Activated B cell treated with CpG ODN at 0.5 μM for 24 hours (primary cell): ENCODE results near the gene TKFC. TPM values are rescaled to one million over a fixed set of nuclear protein-coding genes. Genes with fewer than 3 reads are reported as not detected.

Source experiments
- ATAC-seq: fragments of 200-7000 bp; cut with Tn5 transposase; one replicate; pipeline ENCODE4 v1.10.0; 2021; ENCODE audit warnings: low read depth, mild to moderate bottlenecking, moderate library complexity
- CTCF ChIA-PET: fragments of 350-600 bp; sonication (Branson Sonifier 250); formaldehyde crosslinking; loops from one replicate; lab custom pipeline; 2021; ENCODE audit warnings: antibody characterized with exemption; lab: Charles Lee
- POLR2A ChIA-PET: fragments of 350-600 bp; sonication (Branson Sonifier 250); formaldehyde crosslinking; loops from one replicate; lab custom pipeline; 2021; ENCODE audit warnings: antibody characterized with exemption; lab: Charles Lee
- DNase-seq: peaks from one replicate; pipeline ENCODE4 v3.0.0; 2022
- H3K27ac Mint-ChIP-seq: one replicate; pipeline ENCODE4 v1.8.0; 2020; ENCODE audit warnings: mixed read lengths
- H3K27me3 Mint-ChIP-seq: one replicate; pipeline ENCODE4 v1.8.0; 2021; ENCODE audit warnings: mixed read lengths
- H3K36me3 Mint-ChIP-seq: one replicate; pipeline ENCODE4 v1.8.0; 2021; ENCODE audit warnings: low read depth, mixed read lengths
- H3K4me1 Mint-ChIP-seq: one replicate; pipeline ENCODE4 v1.8.0; 2021; ENCODE audit warnings: mixed read lengths
- H3K4me3 Mint-ChIP-seq: one replicate; pipeline ENCODE4 v1.8.0; 2020; ENCODE audit warnings: mild to moderate bottlenecking, mixed read lengths
- H3K9me3 Mint-ChIP-seq: one replicate; pipeline ENCODE4 v1.8.0; 2020; ENCODE audit warnings: mixed read lengths
- CTCF ChIP-seq: fragments of 200-600 bp; IDR thresholded peaks from one replicate; pipeline ENCODE4 v1.8.0; 2022; ENCODE audit warnings: antibody characterized with exemption, mild to moderate bottlenecking
- intact Hi-C: fragments of 100-400 bp; cut with micrococcal nuclease; formaldehyde crosslinking; loops from one replicate; pipeline ENCODE4 v1.15.1; 2024
- total RNA-seq: library from RNA; stranded (reverse); gene quantifications from 2 replicates; pipeline ENCODE4 v1.2.3, GENCODE V29; 2022

Gene TKFC
- total RNA-seq, 1 donor from 2014 or later = 63.9 TPM

GRCh38 chr11:61338783-61339489 is 5.9 kb downstream of the TKFC start:
- Mint-ChIP-seq H3K4me1 (peaks cover 34% of the 10 kb centered on the region), H3K27me3 (no peaks in the 10 kb centered on the region), H3K27ac (no peak overlapping the region), H3K36me3 (peaks cover 25% of the 10 kb centered on the region), H3K4me3 (no peak overlapping the region), H3K9me3 (no peaks in the 10 kb centered on the region)
- DNase-seq = no peak
- intact Hi-C loops = no loop called here
- TF ChIP-seq CTCF = no peak
- no peak for ATAC-seq
- ChIA-PET CTCF (interaction anchor here (0.6 to 10.1 kb wide), 6 partner anchors 9 to 450 kb away, joined by 3 to 561 read pairs (median 17); partner anchors contain the start of genes CYB561A3, TMEM138 and TMEM216), POLR2A (interaction anchor here (1.8 to 10.1 kb wide), 3 partner anchors 17 to 47 kb away, joined by 12 to 224 read pairs (median 13); partner anchors contain the start of genes CYB561A3 and TMEM138)

- no peak for TF ChIP-seq CTCF
- Mint-ChIP-seq H3K4me1 (peaks cover 32% of the 10 kb centered on the region), H3K9me3 (no peaks in the 10 kb centered on the region), H3K27ac (no peak overlapping the region), H3K27me3 (no peaks in the 10 kb centered on the region), H3K36me3 (peaks cover 25% of the 10 kb centered on the region), H3K4me3 (no peak overlapping the region)
- DNase-seq (no peak), ATAC-seq (no peak)
- ChIA-PET POLR2A (interaction anchor here (1.8 to 10.1 kb wide), 3 partner anchors 17 to 46 kb away, joined by 12 to 224 read pairs (median 13); partner anchors contain the start of genes CYB561A3 and TMEM138), CTCF (interaction anchor here (0.6 to 10.1 kb wide), 3 partner anchors 23 to 450 kb away, joined by 3 to 561 read pairs (median 126); partner anchors contain the start of genes CYB561A3, TMEM138 and TMEM216)
- intact Hi-C loops = no loop called here
Observed at GRCh38 chr11:61339490-61339878, 6.5 kb downstream of the TKFC start.

- TF ChIP-seq CTCF = no peak
- DNase-seq (no peak), ATAC-seq (no peak)
- intact Hi-C loops = no loop called here
- H3K36me3 Mint-ChIP-seq = peaks cover 32% of the 10 kb centered on the region
- no peaks in the 10 kb centered on the region for H3K27me3 Mint-ChIP-seq
- H3K9me3 Mint-ChIP-seq = no peaks in the 10 kb centered on the region
- H3K27ac Mint-ChIP-seq = no peak overlapping the region
- H3K4me1 Mint-ChIP-seq = peaks cover 32% of the 10 kb centered on the region
- CTCF ChIA-PET = interaction anchor here (10.1 kb wide), 1 partner anchor 46 kb away, joined by 561 read pairs; the partner anchor contains the start of gene TMEM216
- POLR2A ChIA-PET = interaction anchor here (1.0 to 10.1 kb wide), 3 partner anchors 16 to 51 kb away, joined by 3 to 224 read pairs (median 4); partner anchors contain the start of genes CYB561A3, TMEM138 and TMEM216
- H3K4me3 Mint-ChIP-seq = no peak overlapping the region
Observed at GRCh38 chr11:61340979-61341378, 8.0 kb downstream of the TKFC start.

DNA sequence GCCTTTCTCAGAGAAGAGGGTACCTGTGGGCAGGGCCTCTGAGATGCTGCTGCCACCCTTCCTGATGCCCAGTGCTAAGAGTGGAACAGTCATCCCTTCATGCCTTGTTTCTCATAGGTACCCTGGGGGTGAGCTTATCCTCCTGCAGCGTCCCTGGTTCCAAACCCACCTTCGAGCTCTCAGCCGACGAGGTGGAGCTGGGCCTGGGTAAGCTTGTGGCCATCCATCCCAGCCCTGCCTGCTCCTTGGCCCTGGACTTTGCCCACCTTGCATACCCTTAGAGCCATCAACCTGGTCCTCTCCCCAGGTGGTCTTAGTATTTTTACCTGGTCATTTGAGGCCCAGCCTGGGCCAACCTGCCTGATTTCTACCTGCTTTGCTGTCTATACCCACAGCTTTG is 8.7 kb downstream of the TKFC start:
- Mint-ChIP-seq H3K27me3 (no peaks in the 10 kb centered on the region), H3K9me3 (no peaks in the 10 kb centered on the region), H3K27ac (no peak overlapping the region), H3K4me3 (no peak overlapping the region), H3K4me1 (peaks cover 30% of the 10 kb centered on the region), H3K36me3 (peaks cover 40% of the 10 kb centered on the region)
- DNase-seq (no peak), ATAC-seq (no peak)
- intact Hi-C loops = no loop called here
- POLR2A ChIA-PET = interaction anchor here (1.0 to 10.1 kb wide), 5 partner anchors 16 to 50 kb away, joined by 3 to 224 read pairs (median 4); partner anchors contain the start of genes CYB561A3, TMEM138 and TMEM216
- TF ChIP-seq CTCF = no peak
- CTCF ChIA-PET = interaction anchor here (1.0 to 10.1 kb wide), 2 partner anchors 20 to 46 kb away, joined by 3 to 561 read pairs; partner anchors contain the start of genes CYB561A3, TMEM138 and TMEM216
